ENCODE results near the gene PCDH1. TPM values are rescaled to one million over a fixed set of nuclear protein-coding genes. Genes with fewer than 3 reads are reported as not detected.
A peak's percentile ranks its signal among the peaks of the same experiment; 100 is the strongest.

The PCDH1 gene
- total RNA-seq, 4 donors from 2014 or later: 92.5 to 217 (median 164) TPM

DNA sequence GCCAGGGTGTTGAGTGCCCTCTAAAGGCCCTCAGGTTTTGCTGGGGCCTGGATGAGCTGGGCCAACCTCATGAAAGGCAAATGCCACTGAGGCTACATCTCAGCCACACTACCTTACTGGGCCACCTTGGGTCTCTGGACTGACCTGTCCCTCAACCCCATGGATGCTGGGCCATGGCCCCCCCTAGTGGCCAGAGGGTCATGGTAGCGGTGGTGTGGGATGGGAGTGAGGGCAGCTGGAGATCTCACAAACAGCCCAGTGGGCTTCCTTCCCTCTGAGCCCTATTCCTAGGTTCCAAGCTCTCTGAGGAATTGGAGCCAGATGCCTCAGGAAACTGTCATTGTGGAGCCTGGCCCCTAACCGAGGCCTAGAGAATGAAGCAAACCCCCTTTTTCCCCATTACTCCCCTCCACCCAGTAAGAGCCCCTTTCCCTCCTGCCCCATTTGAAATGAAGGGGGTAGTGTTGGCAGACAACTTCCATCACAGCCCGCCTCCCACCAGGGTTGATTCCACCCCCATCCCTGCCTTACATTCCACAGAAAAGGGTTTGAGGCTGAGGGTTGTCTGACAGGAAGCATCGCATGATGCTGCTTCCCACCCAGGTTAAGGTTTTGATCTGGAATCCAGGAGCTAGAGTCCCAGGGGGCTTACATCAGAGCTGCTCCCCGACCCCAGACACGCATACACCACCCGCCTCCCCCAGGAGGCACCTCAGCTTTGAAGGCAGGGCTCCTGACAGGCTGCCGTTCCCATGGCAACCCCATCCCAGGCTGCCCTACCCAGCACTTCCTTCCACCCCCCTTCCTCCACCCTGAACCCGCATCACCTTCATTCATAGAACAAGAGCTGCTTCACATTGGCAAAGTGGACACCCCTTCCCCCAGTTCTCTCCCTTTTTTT, 63.9 kb downstream of the PCDH1 start:
- TF ChIP-seq CTCF (IDR thresholded peaks at IDR 0.05) (peak; percentile 38 to 59 (median 50)), POLR2AphosphoS5 (IDR thresholded peaks at IDR 0.05) (no peak)
- DNase-seq: peak; percentile 64
- in situ Hi-C loops (cut with MboI; ENCODE audit: low pct_ligation_motif_present in 1 of 4, low pct_unique_long_range_greater_than_20kb in 1 of 4, low sequenced_read_pairs in 3 of 4) (no loop called here), intact Hi-C loops (cut with DNase I; ENCODE audit: low total_unique reads) (loop anchor here (5.0 kb wide), 1 partner anchor 63 kb away; the partner anchor contains the start of gene PCDH1)
- no peaks in the 10 kb centered on the region for H3K36me3 ChIP-seq
- H3K9me3 ChIP-seq: no peaks in the 10 kb centered on the region
- no peak overlapping the region for H3K4me3 ChIP-seq
- peaks cover 15% of the 10 kb centered on the region for H3K27me3 ChIP-seq
- peaks cover 0 to 5% (median 0%) of the 10 kb centered on the region in 4 donors for H3K4me1 ChIP-seq
- no peak overlapping the region for H3K27ac ChIP-seq
- 63 to 68% methylated on average over 3 to 9 of the region's 9 CpGs for WGBS, 2 donors (ENCODE audit: low coverage in 1 of 2)

GRCh38 chr5:141812512-141812911, 65.7 kb downstream of the PCDH1 start:
- Histone ChIP-seq H3K27me3 (peaks cover 15% of the 10 kb centered on the region), H3K27ac (no peak overlapping the region), H3K4me1 (peaks cover 0 to 5% (median 0%) of the 10 kb centered on the region in 4 donors), H3K4me3 (no peak overlapping the region), H3K9me3 (no peaks in the 10 kb centered on the region), H3K36me3 (no peaks in the 10 kb centered on the region)
- no peak for TF ChIP-seq POLR2AphosphoS5 (IDR thresholded peaks at IDR 0.05)
- TF ChIP-seq EP300 (IDR thresholded peaks at IDR 0.05; ENCODE audit: low read depth): no peak
- TF ChIP-seq POLR2A (IDR thresholded peaks at IDR 0.05): no peak
- TF ChIP-seq CTCF (IDR thresholded peaks at IDR 0.05): no peak
- in situ Hi-C loops (cut with MboI; ENCODE audit: low pct_ligation_motif_present in 1 of 4, low pct_unique_long_range_greater_than_20kb in 1 of 4, low sequenced_read_pairs in 3 of 4): no loop called here
- intact Hi-C loops (cut with DNase I; ENCODE audit: low total_unique reads): loop anchor here (5.0 kb wide), 1 partner anchor 65 kb away; the partner anchor contains the start of gene PCDH1
- 60 to 75% methylated on average over 1 to 2 of the region's 2 CpGs for WGBS, 2 donors (ENCODE audit: low coverage in 1 of 2)
- DNase-seq: no peak

GRCh38 chr5:141811287-141812155, 66.7 kb downstream of the PCDH1 start:
- peaks cover 0 to 5% (median 0%) of the 10 kb centered on the region in 4 donors for H3K4me1 ChIP-seq
- DNase-seq: no peak

More at GRCh38 chr5:141811287-141812155, 66.7 kb downstream of the PCDH1 start:
- TF ChIP-seq EP300 (IDR thresholded peaks at IDR 0.05; ENCODE audit: low read depth) (no peak), CTCF (IDR thresholded peaks at IDR 0.05) (peak; percentile 38 to 59 (median 53))
- H3K9me3 ChIP-seq: no peaks in the 10 kb centered on the region
- intact Hi-C loops (cut with DNase I; ENCODE audit: low total_unique reads): loop anchor here (5.0 kb wide), 1 partner anchor 66 kb away; the partner anchor contains the start of gene PCDH1
- in situ Hi-C loops (cut with MboI; ENCODE audit: low pct_ligation_motif_present in 1 of 4, low pct_unique_long_range_greater_than_20kb in 1 of 4, low sequenced_read_pairs in 3 of 4): no loop called here
- no peak overlapping the region for H3K4me3 ChIP-seq
- no peaks in the 10 kb centered on the region for H3K36me3 ChIP-seq
- WGBS, 2 donors (ENCODE audit: low coverage in 1 of 2): 40 to 51% methylated on average over 4 to 22 of the region's 29 CpGs
- no peak overlapping the region for H3K27ac ChIP-seq
- peaks cover 24% of the 10 kb centered on the region for H3K27me3 ChIP-seq

Measured in transverse colon (tissue), 4 donors.